Body of pancreas (tissue), 4 donors: ENCODE data around the gene NOTCH4.

ENCODE experiments used
- POLR2A ChIP-seq, 3 donors: fragments of 450-650 bp; IDR thresholded peaks; one replicate each; pipeline ENCODE4 v1.6.1; 2016; ENCODE audit warnings: antibody characterized with exemption in 3 of 3, mild to moderate bottlenecking in 2 of 3
- TF ChIP-seq, protein P1 (sequence below), 7 experiments: fragments of 450-650 bp in 4 of 7; fragments of 200-600 bp in 3 of 7; sonication (generic) in 3 of 7; IDR thresholded peaks; one replicate each; pipeline ENCODE4 v1.5.1; 2016 to 2019; ENCODE audit warnings: antibody characterized with exemption in 7 of 7

DNA sequence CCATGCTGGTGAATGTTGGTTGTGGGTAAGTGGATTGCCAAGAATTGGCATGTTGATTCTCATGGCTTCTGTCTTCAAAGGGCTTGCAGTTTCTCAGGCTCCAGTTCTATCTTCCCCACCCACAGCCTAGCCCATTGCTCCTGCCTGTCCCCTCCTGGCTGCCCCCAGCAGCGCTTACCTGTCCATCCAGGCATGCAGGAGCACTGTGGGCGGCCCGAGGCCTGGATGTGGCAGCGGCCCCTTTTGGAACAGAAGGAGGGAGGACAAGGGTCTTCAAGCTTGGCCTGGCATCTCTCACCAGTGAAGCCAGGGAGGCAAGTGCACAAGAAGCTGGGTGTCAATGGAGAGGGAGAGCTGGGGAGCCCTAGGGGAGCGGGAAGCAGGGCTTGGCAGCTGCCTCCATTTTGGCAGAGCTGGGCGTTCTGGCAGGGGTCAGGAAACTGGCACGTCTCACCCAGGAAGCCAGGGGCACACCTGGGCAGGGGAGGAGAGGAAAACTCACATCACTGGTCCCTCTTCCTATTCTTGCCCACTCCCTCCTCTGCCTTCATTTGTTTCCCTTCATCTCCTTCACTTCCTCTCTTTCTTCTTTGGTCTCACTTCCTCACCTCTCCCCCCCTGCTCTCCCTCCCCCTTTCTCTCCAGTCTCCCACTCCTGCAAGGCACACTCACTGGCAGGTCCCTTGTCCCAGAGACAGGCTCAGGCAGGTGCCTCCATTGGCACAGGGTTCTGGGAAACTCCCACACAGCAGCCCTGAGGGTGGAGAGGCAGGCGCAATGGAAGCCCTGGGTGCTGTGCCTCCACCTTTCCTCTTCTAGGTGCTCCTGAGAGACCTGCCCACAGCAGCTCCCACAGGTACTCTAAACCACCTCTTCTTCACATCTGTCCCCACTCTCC is 1.3 kb downstream of the NOTCH4 start:
- no peak for TF ChIP-seq POLR2A (IDR thresholded peaks at IDR 0.05)
- TF ChIP-seq, protein P1, sequence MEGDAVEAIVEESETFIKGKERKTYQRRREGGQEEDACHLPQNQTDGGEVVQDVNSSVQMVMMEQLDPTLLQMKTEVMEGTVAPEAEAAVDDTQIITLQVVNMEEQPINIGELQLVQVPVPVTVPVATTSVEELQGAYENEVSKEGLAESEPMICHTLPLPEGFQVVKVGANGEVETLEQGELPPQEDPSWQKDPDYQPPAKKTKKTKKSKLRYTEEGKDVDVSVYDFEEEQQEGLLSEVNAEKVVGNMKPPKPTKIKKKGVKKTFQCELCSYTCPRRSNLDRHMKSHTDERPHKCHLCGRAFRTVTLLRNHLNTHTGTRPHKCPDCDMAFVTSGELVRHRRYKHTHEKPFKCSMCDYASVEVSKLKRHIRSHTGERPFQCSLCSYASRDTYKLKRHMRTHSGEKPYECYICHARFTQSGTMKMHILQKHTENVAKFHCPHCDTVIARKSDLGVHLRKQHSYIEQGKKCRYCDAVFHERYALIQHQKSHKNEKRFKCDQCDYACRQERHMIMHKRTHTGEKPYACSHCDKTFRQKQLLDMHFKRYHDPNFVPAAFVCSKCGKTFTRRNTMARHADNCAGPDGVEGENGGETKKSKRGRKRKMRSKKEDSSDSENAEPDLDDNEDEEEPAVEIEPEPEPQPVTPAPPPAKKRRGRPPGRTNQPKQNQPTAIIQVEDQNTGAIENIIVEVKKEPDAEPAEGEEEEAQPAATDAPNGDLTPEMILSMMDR (IDR thresholded peaks at IDR 0.05) = no peak
